SK-N-MC (cell line): ENCODE measurements around the gene HK1.

Source experiments
- EZH2 ChIP-seq: fragments of 200-600 bp; sonication (generic); IDR thresholded peaks from one replicate; pipeline ENCODE4 v1.6.1; 2017; ENCODE audit warnings: antibody characterized with exemption
- FOXP2 ChIP-seq: optimal IDR thresholded peaks from 2 replicates; pipeline ENCODE3; 2011; ENCODE audit warnings: mild to moderate bottlenecking, moderate library complexity; ENCODE audit not compliant: insufficient read depth; ENCODE audit errors: extremely low read length, control extremely low read depth

DNA sequence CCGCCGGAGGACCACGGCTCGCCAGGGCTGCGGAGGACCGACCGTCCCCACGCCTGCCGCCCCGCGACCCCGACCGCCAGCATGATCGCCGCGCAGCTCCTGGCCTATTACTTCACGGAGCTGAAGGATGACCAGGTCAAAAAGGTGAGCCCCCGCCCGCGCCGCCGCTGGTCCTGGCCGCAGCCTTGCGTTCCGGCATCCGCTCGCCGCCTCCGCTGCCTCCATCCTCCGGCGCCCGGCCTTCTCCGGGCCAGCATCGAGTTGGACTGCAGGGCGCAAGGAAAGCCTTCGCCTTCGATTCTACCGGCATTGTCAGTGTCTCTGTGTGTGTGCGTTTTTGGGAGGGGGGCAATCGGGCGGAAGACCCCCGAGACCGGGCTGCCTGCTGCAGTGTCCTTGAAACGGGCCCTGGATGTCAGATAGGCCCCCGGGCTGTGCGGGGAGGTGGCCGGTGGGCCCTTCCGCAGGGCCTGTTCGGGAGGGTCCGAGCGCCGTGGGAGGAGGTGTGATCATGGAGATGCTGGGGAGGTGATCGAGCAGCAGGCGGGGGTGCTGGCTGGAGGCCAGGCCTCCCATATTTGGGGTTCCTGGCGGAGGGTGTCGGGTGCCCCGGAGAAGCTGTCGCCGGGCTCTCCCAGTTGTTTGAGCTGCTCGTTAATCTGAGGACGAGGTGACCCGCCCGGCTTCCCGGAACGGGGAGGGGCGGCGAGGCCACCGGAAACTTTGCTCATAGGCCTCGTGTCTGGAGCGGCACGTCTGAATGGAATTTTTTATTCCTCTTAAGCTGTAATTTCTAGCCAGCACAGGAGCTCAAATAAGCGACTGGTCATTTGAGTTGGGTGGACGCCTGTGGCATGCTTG, 40.8 kb downstream of the HK1 start:
- TF ChIP-seq EZH2 (no peak), FOXP2 (no peak)
